A549 (cell line): ENCODE data around the gene SLC25A48. TPM values are rescaled to one million over a fixed set of nuclear protein-coding genes. Genes with fewer than 3 reads are reported as not detected.

Experiments
- ATAC-seq, 2 experiments: fragments of 200-7000 bp in 1 of 2; fragments of >200 bp in 1 of 2; cut with Nextera tagmentation in 1 of 2; cut with Tn5 transposase in 1 of 2; 3 replicates each; pipeline versions ENCODE4 v1.8.0 to v1.9.1; 2018 to 2020; ENCODE audit warnings: mild to moderate bottlenecking in 1 of 2, moderate library complexity in 1 of 2
- CTCF ChIA-PET: fragments of 300-600 bp; sonication (Branson Sonifier 250); formaldehyde crosslinking; extraction: SDS; loops from one replicate; lab custom pipeline; 2021; ENCODE audit warnings: antibody characterized with exemption, inconsistent platforms; lab: Yijun Ruan, JAX
- POLR2A ChIA-PET: fragments of 350-600 bp; formaldehyde crosslinking; extraction: SDS; loops from one replicate; lab custom pipeline; 2021; ENCODE audit warnings: antibody characterized with exemption, inconsistent platforms; lab: Yijun Ruan, JAX
- DNase-seq, 2 experiments: peaks; one replicate each; pipeline versions ENCODE4 v3.0.0 to v3.0.0-alpha.2; 2011 to 2016; ENCODE audit warnings: low read depth in 1 of 2, low spot score in 1 of 2
- FAIRE-seq: peaks from 2 replicates; lab custom pipeline; 2011; peaks lifted over from hg19 to GRCh38; lab: Jason Lieb, UNC
- H3K27ac ChIP-seq, 2 experiments: fragments of >200 bp; sonication (Bioruptor Twin); formaldehyde crosslinking; 3 replicates each; pipeline ENCODE4 v1.5.1; 2016 to 2017
- H3K4me1 ChIP-seq: fragments of >200 bp; sonication (Bioruptor Twin); formaldehyde crosslinking; 3 replicates; pipeline ENCODE4 v1.6.1; 2016
- H3K4me2 ChIP-seq: fragments of >200 bp; sonication (Bioruptor Twin); formaldehyde crosslinking; 3 replicates; pipeline ENCODE4 v1.6.1; 2016
- H3K4me3 ChIP-seq: fragments of >200 bp; sonication (Bioruptor Twin); formaldehyde crosslinking; 3 replicates; pipeline ENCODE4 v1.5.1; 2016
- H3K9me3 ChIP-seq: fragments of >200 bp; sonication (Bioruptor Twin); formaldehyde crosslinking; 3 replicates; pipeline ENCODE4 v1.6.1; 2016
- BHLHE40 ChIP-seq: IDR thresholded peaks from 2 replicates; pipeline ENCODE4 v1.6.1; 2012; ENCODE audit warnings: low read depth, low read length, inconsistent platforms
- CEBPB ChIP-seq, 2 experiments: fragments of >200 bp in 1 of 2; sonication (Bioruptor Twin) in 1 of 2; formaldehyde crosslinking in 1 of 2; IDR thresholded peaks; 2 replicates each; pipeline ENCODE4 v1.6.1; 2012 to 2016
- CHD2 ChIP-seq: fragments of 150-350 bp; IDR thresholded peaks from 2 replicates; pipeline ENCODE4 v1.6.1; 2014; ENCODE audit warnings: low read length; ENCODE audit not compliant: partially characterized antibody
- CTCF ChIP-seq: fragments of >200 bp; sonication (Bioruptor Twin); formaldehyde crosslinking; IDR thresholded peaks from 3 replicates; pipeline ENCODE4 v1.5.1; 2016
- HEYL ChIP-seq: fragments of 250-450 bp; sonication (Bioruptor Pico); IDR thresholded peaks from 2 replicates; pipeline ENCODE4 v1.8.0; 2021; ENCODE audit warnings: mild to moderate bottlenecking, moderate library complexity
- JUN ChIP-seq, 2 experiments: fragments of >200 bp; sonication (Bioruptor Twin); formaldehyde crosslinking; IDR thresholded peaks; 2 replicates in 1 of 2; 3 replicates in 1 of 2; pipeline ENCODE4 v1.6.1; 2016 to 2017
- MAFK ChIP-seq: fragments of 450-650 bp; IDR thresholded peaks from 2 replicates; pipeline ENCODE4 v1.6.1; 2014; ENCODE audit not compliant: partially characterized antibody
- MAZ ChIP-seq: fragments of 150-350 bp; IDR thresholded peaks from 2 replicates; pipeline ENCODE4 v1.6.1; 2014; ENCODE audit warnings: antibody characterized with exemption, low read depth, low read length, borderline replicate concordance
- NFE2L2 ChIP-seq: fragments of 150-350 bp; conservative IDR thresholded peaks from 2 replicates; pipeline ENCODE4 v1.6.1; 2014; ENCODE audit warnings: low read length
- NR3C1 ChIP-seq: fragments of >200 bp; sonication (Bioruptor Twin); formaldehyde crosslinking; IDR thresholded peaks from 3 replicates; pipeline ENCODE4 v1.6.1; 2017
- PHF8 ChIP-seq: fragments of 200-600 bp; sonication (generic); IDR thresholded peaks from 2 replicates; pipeline ENCODE4 v1.6.1; 2016; ENCODE audit warnings: low read depth, mild to moderate bottlenecking, antibody characterized with exemption, moderate library complexity, borderline replicate concordance
- POLR2A ChIP-seq: IDR thresholded peaks from 2 replicates; pipeline ENCODE4 v1.6.1; 2012; ENCODE audit warnings: mild to moderate bottlenecking, low read length
- POLR2AphosphoS2 ChIP-seq: conservative IDR thresholded peaks from 2 replicates; pipeline ENCODE4 v1.6.1; 2012; ENCODE audit warnings: low read length, improper control_type of control experiment, inconsistent platforms
- RAD21 ChIP-seq, 2 experiments: fragments of >200 bp in 1 of 2; sonication (Bioruptor Twin) in 1 of 2; formaldehyde crosslinking in 1 of 2; IDR thresholded peaks in 1 of 2; conservative IDR thresholded peaks in 1 of 2; 2 replicates in 1 of 2; 3 replicates in 1 of 2; pipeline ENCODE4 v1.6.1; 2012 to 2018; ENCODE audit warnings: inconsistent platforms in 1 of 2
- RCOR1 ChIP-seq: fragments of 150-350 bp; IDR thresholded peaks from 2 replicates; pipeline ENCODE4 v1.6.1; 2014; ENCODE audit warnings: antibody characterized with exemption, low read length, low read depth
- REST ChIP-seq: fragments of 200-600 bp; sonication (generic); IDR thresholded peaks from 2 replicates; pipeline ENCODE4 v1.6.1; 2016; ENCODE audit warnings: antibody characterized with exemption, mild to moderate bottlenecking, moderate library complexity
- RFX5 ChIP-seq: fragments of 450-650 bp; IDR thresholded peaks from 2 replicates; pipeline ENCODE4 v1.7.1; 2014; ENCODE audit warnings: antibody characterized with exemption, mild to moderate bottlenecking, moderate library complexity
- RNF2 ChIP-seq: fragments of 200-600 bp; sonication (generic); IDR thresholded peaks from 2 replicates; pipeline ENCODE4 v1.6.1; 2016; ENCODE audit warnings: low read depth, mild to moderate bottlenecking, antibody characterized with exemption, moderate library complexity, borderline replicate concordance
- SMC3 ChIP-seq: fragments of >200 bp; sonication (Bioruptor Twin); formaldehyde crosslinking; IDR thresholded peaks from 3 replicates; pipeline ENCODE4 v1.6.1; 2018; ENCODE audit warnings: inconsistent platforms
- SREBF2 ChIP-seq: fragments of 450-650 bp; IDR thresholded peaks from 2 replicates; pipeline ENCODE4 v1.6.1; 2014; ENCODE audit warnings: mild to moderate bottlenecking, moderate library complexity
- TFCP2L1 ChIP-seq: fragments of 250-450 bp; sonication (Bioruptor Pico); IDR thresholded peaks from 2 replicates; pipeline ENCODE4 v1.5.0; 2021; ENCODE audit warnings: mild to moderate bottlenecking
- TP53 ChIP-seq: fragments of 250-450 bp; sonication (Bioruptor Pico); IDR thresholded peaks from 2 replicates; pipeline ENCODE4 v1.5.0; 2021; ENCODE audit warnings: mild to moderate bottlenecking, moderate library complexity
- USF2 ChIP-seq: fragments of 450-650 bp; IDR thresholded peaks from 2 replicates; pipeline ENCODE4 v1.6.1; 2014; ENCODE audit warnings: antibody characterized with exemption
- ZFP36 ChIP-seq: fragments of 450-650 bp; IDR thresholded peaks from 2 replicates; pipeline ENCODE4 v1.6.1; 2014; ENCODE audit warnings: borderline replicate concordance; ENCODE audit not compliant: partially characterized antibody
- ZSCAN20 ChIP-seq: fragments of 250-450 bp; sonication (Bioruptor Pico); IDR thresholded peaks from 2 replicates; pipeline ENCODE4 v1.8.0; 2022; ENCODE audit warnings: mild to moderate bottlenecking, moderate library complexity
- WGBS: methylation state at CpG from one replicate; pipeline ENCODE4 v1.1.6; 2017; ENCODE audit errors: missing lambda C conversion rate; 5-methylcytosine and 5-hydroxymethylcytosine counted together
- polyA plus RNA-seq, 4 experiments: library from polyadenylated mRNA; depleted of rRNA in 3 of 4; stranded (reverse); fragments of >200 nt; fragmentation: RNase III in 1 of 4; extraction: RNeasy Plus Mini Kit Qiagen cat#74134 plus additional on column Dnase treatment in 1 of 4; gene quantifications; 2 replicates in 3 of 4; 3 replicates in 1 of 4; pipeline ENCODE4 v1.2.3, GENCODE V29; 2011 to 2017

SLC25A48 gene
- polyA plus RNA-seq, 2 of the 4 experiments (the other 2 are of a cell fraction), result 0.18 TPM; not detected in 1

GRCh38 chr5:135895474-135896006, 61.1 kb downstream of the SLC25A48 start, which contains the start of gene IL9:
Gene IL9 (minus strand): TSS chr5:135895841. CDS start chr5:135895816, 25 bp downstream.
- Histone ChIP-seq H3K27ac (peak within 1 kb of the TSS in 1 of 2 experiments; percentile 15; a peak in 2 of 6 replicates), H3K4me1 (peaks cover 25% of the 10 kb centered on the region), H3K4me2 (peak within 1 kb of the TSS; percentile 25; the same call in 2 of the 3 replicates), H3K9me3 (no peaks in the 10 kb centered on the region), H3K4me3 (no peak within 1 kb of the TSS)
- ATAC-seq, result peak in 1 of 2 experiments; percentile 42; a peak in 3 of 6 replicates
- 50% methylated on average over 7 of the region's 7 CpGs for WGBS
- no peak for FAIRE-seq
- TF ChIP-seq SREBF2, result no peak
- no peak for TF ChIP-seq NR3C1
- no peak for TF ChIP-seq CTCF
- no peak for TF ChIP-seq ZSCAN20 (CRISPR knock-in tag)
- no peak for TF ChIP-seq MAZ
- no peak for TF ChIP-seq USF2
- TF ChIP-seq POLR2AphosphoS2, result no peak
- TF ChIP-seq SMC3, result no peak
- TF ChIP-seq NFE2L2, result no peak
- TF ChIP-seq CEBPB (IDR thresholded peaks at IDR 0.05), result no peak
- TF ChIP-seq POLR2A, result no peak
- no peak for TF ChIP-seq MAFK
- no peak for TF ChIP-seq RNF2
- no peak for TF ChIP-seq JUN (IDR thresholded peaks at IDR 0.05)
- TF ChIP-seq REST, result no peak
- TF ChIP-seq PHF8, result no peak
- TF ChIP-seq BHLHE40, result no peak
- no peak for TF ChIP-seq ZFP36
- no peak for TF ChIP-seq CHD2
- no peak for TF ChIP-seq RCOR1
- CTCF ChIA-PET, result interaction anchor here (0.9 to 6.8 kb wide), 9 partner anchors 8 to 279 kb away, joined by 3 to 44 read pairs (median 5); no protein-coding TSS in a partner anchor
- no peak for DNase-seq
- POLR2A ChIA-PET, result no interaction called here

- peaks cover 18% of the 10 kb centered on the region for H3K4me1 ChIP-seq
- no peaks in the 10 kb centered on the region for H3K9me3 ChIP-seq
- no peak for DNase-seq
- H3K4me3 ChIP-seq, result no peak overlapping the region
- no peak overlapping the region for H3K27ac ChIP-seq
- ChIA-PET POLR2A (no interaction called here), CTCF (interaction anchor here (0.6 to 3.7 kb wide), 5 partner anchors 10 to 313 kb away, joined by 3 to 15 read pairs (median 4); no protein-coding TSS in a partner anchor)
- ATAC-seq, result no peak
- WGBS, result 73% methylated on average over 6 of the region's 6 CpGs
- TF ChIP-seq ZFP36 (no peak), MAZ (no peak), ZSCAN20 (CRISPR knock-in tag) (no peak), RAD21 (conservative IDR thresholded peaks at IDR 0.05 in 1 of 2, IDR thresholded peaks at IDR 0.05 in 1 of 2) (no peak), CTCF (no peak), TP53 (no peak), TFCP2L1 (CRISPR knock-in tag) (no peak), RFX5 (no peak), HEYL (CRISPR knock-in tag) (no peak), SREBF2 (no peak)
- H3K4me2 ChIP-seq, result no peak overlapping the region
- no peak for FAIRE-seq
Measured at GRCh38 chr5:135898651-135899050, 64.2 kb downstream of the SLC25A48 start.
